Ishikawa (cell line): ENCODE measurements around the gene GGT7.

ENCODE experiments used
- CEBPB ChIP-seq: IDR thresholded peaks from 2 replicates; pipeline ENCODE4 v1.6.1; 2012
- CREB1 ChIP-seq: IDR thresholded peaks from 2 replicates; pipeline ENCODE4 v1.6.1; 2012; ENCODE audit warnings: low read depth
- EP300 ChIP-seq: IDR thresholded peaks from 2 replicates; pipeline ENCODE4 v1.6.1; 2012; ENCODE audit warnings: borderline replicate concordance
- NFIC ChIP-seq: IDR thresholded peaks from 2 replicates; pipeline ENCODE4 v1.6.1; 2012
- RAD21 ChIP-seq: IDR thresholded peaks from 2 replicates; pipeline ENCODE4 v1.6.1; 2012; ENCODE audit warnings: low read depth
- REST ChIP-seq: IDR thresholded peaks from 2 replicates; pipeline ENCODE4 v1.6.1; 2012; ENCODE audit warnings: low read depth, mild to moderate bottlenecking
- TAF1 ChIP-seq: IDR thresholded peaks from 2 replicates; pipeline ENCODE4 v1.6.1; 2012; ENCODE audit warnings: low read depth, mild to moderate bottlenecking
- TCF12 ChIP-seq: IDR thresholded peaks from 2 replicates; pipeline ENCODE4 v1.6.1; 2012; ENCODE audit warnings: low read depth
- TEAD4 ChIP-seq: IDR thresholded peaks from 2 replicates; pipeline ENCODE4 v1.6.1; 2012
- ZBTB7A ChIP-seq: IDR thresholded peaks from 2 replicates; pipeline ENCODE4 v1.6.1; 2012; ENCODE audit warnings: low read depth
- TF ChIP-seq, protein P1 (sequence below): IDR thresholded peaks from 2 replicates; pipeline ENCODE4 v1.6.1; 2012

DNA sequence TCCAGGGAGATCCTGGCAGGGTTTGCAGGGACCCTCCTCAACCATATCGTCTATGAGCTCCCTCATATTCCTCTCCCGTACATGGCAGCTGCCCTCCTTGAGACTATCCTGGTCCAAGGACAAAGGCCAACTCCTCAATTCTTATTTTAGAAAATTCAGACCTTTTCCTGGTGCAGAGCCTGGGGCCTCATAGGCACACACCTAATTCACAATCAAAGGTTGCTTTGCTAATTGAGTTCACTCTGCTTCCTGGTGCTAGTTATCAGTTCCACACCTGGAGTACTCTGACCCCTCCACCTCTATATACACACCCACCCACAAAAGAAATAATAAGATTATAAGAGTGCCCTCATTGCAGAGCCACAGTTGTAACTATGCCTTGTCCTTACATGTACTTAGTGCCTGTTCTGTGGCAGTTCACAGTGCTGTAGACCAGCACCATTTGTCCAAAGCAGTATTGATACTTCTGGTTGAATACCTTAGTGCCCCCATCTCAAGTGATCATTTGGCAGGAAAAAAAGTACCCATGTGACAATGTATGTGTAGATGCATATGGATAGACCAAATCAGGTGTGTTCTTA, 44.2 kb upstream of the GGT7 start:
- TF ChIP-seq CREB1 (no peak), TAF1 (no peak), EP300 (no peak), TEAD4 (no peak), REST (no peak), CEBPB (no peak), RAD21 (no peak), ZBTB7A (no peak), NFIC (no peak), TCF12 (no peak)
- TF ChIP-seq, protein P1, sequence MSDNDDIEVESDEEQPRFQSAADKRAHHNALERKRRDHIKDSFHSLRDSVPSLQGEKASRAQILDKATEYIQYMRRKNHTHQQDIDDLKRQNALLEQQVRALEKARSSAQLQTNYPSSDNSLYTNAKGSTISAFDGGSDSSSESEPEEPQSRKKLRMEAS: no peak
